Measurements from ENCODE around the gene ANO1.

DNA sequence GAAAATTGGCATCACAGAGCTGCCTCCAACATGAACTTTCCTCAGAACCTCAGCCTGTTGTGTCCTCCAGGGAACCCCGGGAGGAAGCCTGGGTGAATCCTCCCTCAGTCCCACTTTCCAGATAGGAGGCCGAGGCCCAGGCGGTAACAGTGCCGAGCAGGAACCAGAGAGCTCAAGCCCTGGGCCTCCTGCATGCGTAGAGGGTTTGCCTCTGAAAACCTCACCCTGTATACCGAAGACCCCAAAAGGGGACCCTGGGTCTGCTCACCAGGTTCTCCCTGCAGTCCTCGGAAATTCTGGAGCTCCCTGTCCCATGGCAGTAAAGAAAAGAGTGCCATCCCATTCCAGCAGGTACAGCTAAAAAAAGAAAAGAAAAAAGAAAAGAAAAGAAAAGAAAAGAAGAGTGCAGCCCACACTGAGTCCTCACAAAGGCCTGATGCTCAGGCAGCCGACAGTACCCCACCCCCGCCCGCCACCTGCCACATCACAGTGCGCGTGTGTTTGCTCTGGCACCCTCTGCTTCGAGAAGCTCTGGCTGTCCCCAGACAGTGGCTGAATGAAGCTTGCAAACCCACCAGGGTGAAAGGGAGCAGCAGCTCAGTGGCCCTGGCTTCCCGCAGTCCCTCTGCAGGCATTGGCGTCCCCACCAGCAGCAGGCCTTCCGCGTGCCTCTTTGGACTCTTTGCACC lies 96.6 kb downstream of the ANO1 start:
- TF ChIP-seq, protein P1, sequence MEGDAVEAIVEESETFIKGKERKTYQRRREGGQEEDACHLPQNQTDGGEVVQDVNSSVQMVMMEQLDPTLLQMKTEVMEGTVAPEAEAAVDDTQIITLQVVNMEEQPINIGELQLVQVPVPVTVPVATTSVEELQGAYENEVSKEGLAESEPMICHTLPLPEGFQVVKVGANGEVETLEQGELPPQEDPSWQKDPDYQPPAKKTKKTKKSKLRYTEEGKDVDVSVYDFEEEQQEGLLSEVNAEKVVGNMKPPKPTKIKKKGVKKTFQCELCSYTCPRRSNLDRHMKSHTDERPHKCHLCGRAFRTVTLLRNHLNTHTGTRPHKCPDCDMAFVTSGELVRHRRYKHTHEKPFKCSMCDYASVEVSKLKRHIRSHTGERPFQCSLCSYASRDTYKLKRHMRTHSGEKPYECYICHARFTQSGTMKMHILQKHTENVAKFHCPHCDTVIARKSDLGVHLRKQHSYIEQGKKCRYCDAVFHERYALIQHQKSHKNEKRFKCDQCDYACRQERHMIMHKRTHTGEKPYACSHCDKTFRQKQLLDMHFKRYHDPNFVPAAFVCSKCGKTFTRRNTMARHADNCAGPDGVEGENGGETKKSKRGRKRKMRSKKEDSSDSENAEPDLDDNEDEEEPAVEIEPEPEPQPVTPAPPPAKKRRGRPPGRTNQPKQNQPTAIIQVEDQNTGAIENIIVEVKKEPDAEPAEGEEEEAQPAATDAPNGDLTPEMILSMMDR (IDR thresholded peaks at IDR 0.05) = no peak
- no peak for TF ChIP-seq POLR2A (IDR thresholded peaks at IDR 0.05)
